Panc1 (cell line): ENCODE data around the gene GPR152. TPM values are rescaled to one million over a fixed set of nuclear protein-coding genes. Genes with fewer than 3 reads are reported as not detected.

ENCODE experiments used
- ATAC-seq: fragments of 200-7000 bp; cut with Tn5 transposase; 2 replicates; pipeline ENCODE4 v1.9.1; 2020; ENCODE audit warnings: mild to moderate bottlenecking, moderate library complexity
- BruUV-seq: library from RNA; stranded (reverse); fragments of 400-500 nt; replicated peaks from 2 replicates; lab custom pipeline; 2021; lab: Mats Ljungman, UMichigan
- CTCF ChIA-PET: fragments of 300-600 bp; sonication (Branson Sonifier 250); formaldehyde crosslinking; loops from one replicate; lab custom pipeline; 2022; ENCODE audit warnings: antibody characterized with exemption; lab: Charles Lee
- POLR2A ChIA-PET: fragments of 300-600 bp; sonication (Branson Sonifier 250); formaldehyde crosslinking; loops from one replicate; lab custom pipeline; 2022; ENCODE audit warnings: antibody characterized with exemption; lab: Charles Lee
- DNase-seq: peaks from one replicate; pipeline ENCODE4 v3.0.0-alpha.2; 2010; ENCODE audit warnings: low read depth, low spot score
- H3K27ac ChIP-seq: 2 replicates; pipeline ENCODE4 v1.5.1; 2011; ENCODE audit warnings: mild to moderate bottlenecking, low read length, inconsistent platforms
- H3K27me3 ChIP-seq: fragments of 200-500 bp; sonication (Bioruptor generic); 2 replicates; pipeline ENCODE4 v1.6.0; 2014; ENCODE audit warnings: low read length, inconsistent platforms; ENCODE audit not compliant: control insufficient read depth, insufficient read depth
- H3K36me3 ChIP-seq: fragments of 200-500 bp; sonication (Bioruptor generic); 2 replicates; pipeline ENCODE4 v1.5.1; 2014; ENCODE audit warnings: inconsistent platforms, mild to moderate bottlenecking, low read length, moderate library complexity; ENCODE audit not compliant: control insufficient read depth, insufficient read depth
- H3K4me1 ChIP-seq: 2 replicates; pipeline ENCODE4 v1.5.1; 2011; ENCODE audit warnings: inconsistent platforms, mild to moderate bottlenecking, low read length, moderate library complexity; ENCODE audit not compliant: control insufficient read depth, insufficient read depth
- H3K4me3 ChIP-seq, 2 experiments: 2 replicates each; pipeline ENCODE4 v1.5.1; 2011 to 2012; ENCODE audit warnings: low read depth in 2 of 2, low read length in 2 of 2, mild to moderate bottlenecking in 2 of 2, inconsistent platforms in 1 of 2, moderate library complexity in 1 of 2
- H3K9me3 ChIP-seq: fragments of 200-500 bp; sonication (Bioruptor generic); 2 replicates; pipeline ENCODE4 v1.5.1; 2014; ENCODE audit warnings: low read depth, mild to moderate bottlenecking, inconsistent platforms, low read length, moderate library complexity; ENCODE audit not compliant: control insufficient read depth, insufficient read depth
- POLR2AphosphoS5 ChIP-seq: IDR thresholded peaks from 2 replicates; pipeline ENCODE4 v1.6.1; 2012; ENCODE audit warnings: mild to moderate bottlenecking, low read depth, low read length, moderate library complexity
- SIN3A ChIP-seq: IDR thresholded peaks from 2 replicates; pipeline ENCODE4 v1.6.1; 2012; ENCODE audit warnings: low read depth, mild to moderate bottlenecking, low read length, moderate library complexity, borderline replicate concordance; ENCODE audit not compliant: insufficient read depth
- TCF7L2 ChIP-seq: IDR thresholded peaks from 2 replicates; pipeline ENCODE4 v1.6.1; 2011; ENCODE audit warnings: mild to moderate bottlenecking, low read depth, low read length, inconsistent platforms
- in situ Hi-C: cut with HindIII; loops from 2 replicates; pipeline ENCODE4 v1.10.0; 2016; ENCODE audit warnings: low sequenced_read_pairs, low pct_unique_long_range_greater_than_20kb
- intact Hi-C: fragments of 100-400 bp; cut with micrococcal nuclease; formaldehyde crosslinking; loops from one replicate; pipeline ENCODE4 v1.10.0; 2022; ENCODE audit not compliant: unreplicated experiment
- total RNA-seq: library from RNA; stranded (reverse); gene quantifications from one replicate; pipeline ENCODE4 v1.2.1, GENCODE V29; 2021; ENCODE audit not compliant: unreplicated experiment
- TF ChIP-seq, protein P1 (sequence below): fragments of 450-650 bp; IDR thresholded peaks from 2 replicates; pipeline ENCODE4 v1.5.1; 2017; ENCODE audit warnings: mild to moderate bottlenecking
- TF ChIP-seq, protein P2 (sequence below), 2 experiments: IDR thresholded peaks; 2 replicates each; pipeline ENCODE4 v1.6.1; 2011 to 2012; ENCODE audit warnings: low read depth in 2 of 2, control low read depth in 1 of 2, low read length in 1 of 2, mild to moderate bottlenecking in 1 of 2, moderate library complexity in 1 of 2; ENCODE audit not compliant: insufficient read depth in 1 of 2

GPR152 gene
- total RNA-seq, 1 experiment from 2014 or later, result not detected

DNA sequence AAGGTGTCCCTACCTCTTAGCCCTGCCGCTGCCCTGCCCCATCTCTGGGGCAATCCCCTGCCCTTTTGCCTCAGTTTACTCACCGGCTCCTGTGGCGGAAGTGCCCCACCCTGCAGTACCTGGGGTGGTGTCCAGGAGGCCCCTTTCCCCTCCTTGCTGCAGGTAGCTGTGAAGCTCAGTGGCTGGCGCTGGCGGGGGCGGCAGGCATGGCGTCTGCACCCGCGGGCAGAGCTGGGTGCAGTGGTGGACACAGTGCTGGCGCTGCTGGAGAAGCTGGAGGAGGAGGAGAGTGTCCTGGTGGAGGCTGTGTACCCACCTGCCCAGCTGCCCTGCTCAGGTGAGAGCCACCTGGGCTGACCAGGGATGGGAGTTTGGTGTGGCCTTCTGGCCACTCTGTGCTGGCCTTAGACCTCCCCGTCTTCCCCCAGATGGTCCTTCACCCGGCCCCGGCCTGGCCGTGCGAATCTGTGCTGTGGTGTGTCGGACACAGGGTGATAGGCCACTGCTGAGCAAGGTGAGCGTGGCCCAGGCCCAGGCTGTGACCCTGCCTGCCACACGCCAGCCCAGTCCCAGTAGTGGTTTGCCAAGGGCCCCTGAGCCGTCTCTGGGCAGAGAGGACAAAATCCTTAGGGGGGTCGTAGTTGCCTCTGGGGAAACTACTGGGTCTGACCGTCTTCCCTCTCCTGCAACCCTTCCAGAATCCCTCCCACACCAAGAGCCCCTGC, 33.0 kb downstream of the GPR152 start:
- ChIA-PET POLR2A (no interaction called here), CTCF (interaction anchor here (0.6 to 1.5 kb wide), 2 partner anchors 13 to 71 kb away, joined by 3 to 4 read pairs; no protein-coding TSS in a partner anchor)
- intact Hi-C loops (no loop called here), in situ Hi-C loops (no loop called here)
- no peaks in the 10 kb centered on the region for H3K27me3 ChIP-seq
- no peak overlapping the region for H3K4me3 ChIP-seq
- H3K36me3 ChIP-seq, result no peaks in the 10 kb centered on the region
- BruUV-seq, result no TSS peak
- no peaks in the 10 kb centered on the region for H3K9me3 ChIP-seq
- ATAC-seq, result no peak
- TF ChIP-seq SIN3A (no peak), POLR2AphosphoS5 (no peak)
- DNase-seq, result no peak
- H3K27ac ChIP-seq, result peak overlapping the region; percentile 63
- H3K4me1 ChIP-seq, result peaks cover 49% of the 10 kb centered on the region

GRCh38 chr11:67418476-67419281, 33.9 kb downstream of the GPR152 start:
- peak overlapping the region; percentile 49 for H3K27ac ChIP-seq
- intact Hi-C loops, result no loop called here

DNA sequence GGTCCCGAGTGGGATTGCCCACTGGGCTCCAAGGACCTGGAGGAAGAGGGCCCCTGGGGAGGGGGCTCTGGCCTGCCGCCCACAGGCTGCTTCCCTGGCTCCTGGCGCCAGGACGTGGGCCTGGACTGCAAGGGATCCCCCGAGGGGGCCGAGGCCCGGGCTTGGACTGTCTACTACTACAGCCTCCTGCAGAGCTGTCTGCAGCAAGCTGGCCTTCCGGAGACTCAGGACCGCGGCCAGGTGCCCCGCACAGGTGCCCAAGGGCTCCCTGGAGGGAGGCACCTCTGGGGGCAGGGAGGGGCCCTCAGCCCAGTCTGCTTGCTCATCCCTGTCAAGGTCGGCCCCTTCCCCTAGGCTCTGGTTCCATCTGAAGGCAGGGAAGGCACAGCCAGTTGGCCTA, 35.1 kb downstream of the GPR152 start:
- H3K27ac ChIP-seq, result peak overlapping the region; percentile 44; the same call in 1 of the 2 replicates
- no peak for DNase-seq
- no peak for ATAC-seq
- H3K4me1 ChIP-seq, result peaks cover 56% of the 10 kb centered on the region
- POLR2A ChIA-PET, result interaction anchor here (1.9 kb wide), 1 partner anchor 16 kb away, joined by 6 read pairs; the partner anchor contains the start of gene PPP1CA
- CTCF ChIA-PET, result interaction anchor here (0.6 kb wide), 1 partner anchor 60 kb away, joined by 3 read pairs; no protein-coding TSS in a partner anchor
- TF ChIP-seq, protein P1, sequence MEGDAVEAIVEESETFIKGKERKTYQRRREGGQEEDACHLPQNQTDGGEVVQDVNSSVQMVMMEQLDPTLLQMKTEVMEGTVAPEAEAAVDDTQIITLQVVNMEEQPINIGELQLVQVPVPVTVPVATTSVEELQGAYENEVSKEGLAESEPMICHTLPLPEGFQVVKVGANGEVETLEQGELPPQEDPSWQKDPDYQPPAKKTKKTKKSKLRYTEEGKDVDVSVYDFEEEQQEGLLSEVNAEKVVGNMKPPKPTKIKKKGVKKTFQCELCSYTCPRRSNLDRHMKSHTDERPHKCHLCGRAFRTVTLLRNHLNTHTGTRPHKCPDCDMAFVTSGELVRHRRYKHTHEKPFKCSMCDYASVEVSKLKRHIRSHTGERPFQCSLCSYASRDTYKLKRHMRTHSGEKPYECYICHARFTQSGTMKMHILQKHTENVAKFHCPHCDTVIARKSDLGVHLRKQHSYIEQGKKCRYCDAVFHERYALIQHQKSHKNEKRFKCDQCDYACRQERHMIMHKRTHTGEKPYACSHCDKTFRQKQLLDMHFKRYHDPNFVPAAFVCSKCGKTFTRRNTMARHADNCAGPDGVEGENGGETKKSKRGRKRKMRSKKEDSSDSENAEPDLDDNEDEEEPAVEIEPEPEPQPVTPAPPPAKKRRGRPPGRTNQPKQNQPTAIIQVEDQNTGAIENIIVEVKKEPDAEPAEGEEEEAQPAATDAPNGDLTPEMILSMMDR, result no peak
- TF ChIP-seq POLR2AphosphoS5 (no peak), SIN3A (no peak), TCF7L2 (no peak)
- TF ChIP-seq, protein P2, sequence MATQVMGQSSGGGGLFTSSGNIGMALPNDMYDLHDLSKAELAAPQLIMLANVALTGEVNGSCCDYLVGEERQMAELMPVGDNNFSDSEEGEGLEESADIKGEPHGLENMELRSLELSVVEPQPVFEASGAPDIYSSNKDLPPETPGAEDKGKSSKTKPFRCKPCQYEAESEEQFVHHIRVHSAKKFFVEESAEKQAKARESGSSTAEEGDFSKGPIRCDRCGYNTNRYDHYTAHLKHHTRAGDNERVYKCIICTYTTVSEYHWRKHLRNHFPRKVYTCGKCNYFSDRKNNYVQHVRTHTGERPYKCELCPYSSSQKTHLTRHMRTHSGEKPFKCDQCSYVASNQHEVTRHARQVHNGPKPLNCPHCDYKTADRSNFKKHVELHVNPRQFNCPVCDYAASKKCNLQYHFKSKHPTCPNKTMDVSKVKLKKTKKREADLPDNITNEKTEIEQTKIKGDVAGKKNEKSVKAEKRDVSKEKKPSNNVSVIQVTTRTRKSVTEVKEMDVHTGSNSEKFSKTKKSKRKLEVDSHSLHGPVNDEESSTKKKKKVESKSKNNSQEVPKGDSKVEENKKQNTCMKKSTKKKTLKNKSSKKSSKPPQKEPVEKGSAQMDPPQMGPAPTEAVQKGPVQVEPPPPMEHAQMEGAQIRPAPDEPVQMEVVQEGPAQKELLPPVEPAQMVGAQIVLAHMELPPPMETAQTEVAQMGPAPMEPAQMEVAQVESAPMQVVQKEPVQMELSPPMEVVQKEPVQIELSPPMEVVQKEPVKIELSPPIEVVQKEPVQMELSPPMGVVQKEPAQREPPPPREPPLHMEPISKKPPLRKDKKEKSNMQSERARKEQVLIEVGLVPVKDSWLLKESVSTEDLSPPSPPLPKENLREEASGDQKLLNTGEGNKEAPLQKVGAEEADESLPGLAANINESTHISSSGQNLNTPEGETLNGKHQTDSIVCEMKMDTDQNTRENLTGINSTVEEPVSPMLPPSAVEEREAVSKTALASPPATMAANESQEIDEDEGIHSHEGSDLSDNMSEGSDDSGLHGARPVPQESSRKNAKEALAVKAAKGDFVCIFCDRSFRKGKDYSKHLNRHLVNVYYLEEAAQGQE (IDR thresholded peaks at IDR 0.05; ENCODE audit: insufficient read depth in 1 of 2, low read depth in 2 of 2, low read length in 1 of 2), result no peak
- no peaks in the 10 kb centered on the region for H3K9me3 ChIP-seq
- H3K27me3 ChIP-seq, result no peaks in the 10 kb centered on the region
- in situ Hi-C loops, result no loop called here
- no TSS peak for BruUV-seq
- H3K36me3 ChIP-seq, result no peaks in the 10 kb centered on the region
- no peak overlapping the region for H3K4me3 ChIP-seq
- intact Hi-C loops, result no loop called here

More at GRCh38 chr11:67418476-67419281, 33.9 kb downstream of the GPR152 start:
- ATAC-seq (peak; percentile 28), DNase-seq (no peak)
- no peak overlapping the region for H3K4me3 ChIP-seq
- BruUV-seq, result no TSS peak
- H3K27me3 ChIP-seq, result no peaks in the 10 kb centered on the region
- H3K36me3 ChIP-seq, result no peaks in the 10 kb centered on the region
- in situ Hi-C loops, result no loop called here
- no peaks in the 10 kb centered on the region for H3K9me3 ChIP-seq
- peaks cover 49% of the 10 kb centered on the region for H3K4me1 ChIP-seq
- ChIA-PET POLR2A (no interaction called here), CTCF (interaction anchor here (1.5 kb wide), 1 partner anchor 12 kb away, joined by 4 read pairs; no protein-coding TSS in a partner anchor)
- TF ChIP-seq TCF7L2, result no peak
- no peak for TF ChIP-seq POLR2AphosphoS5
